HG03045 (cell line): ENCODE results near the gene ZNF366.

Experiments
- ATAC-seq: cut with Tn5 transposase; IDR thresholded peaks from one replicate; pipeline ENCODE4 v1.9.1; 2021; ENCODE audit warnings: mild to moderate bottlenecking, moderate library complexity; ENCODE audit not compliant: unreplicated experiment

The ZNF366 gene

GRCh38 chr5:72498284-72498683 lies 8.9 kb downstream of the ZNF366 start:
- ATAC-seq = no peak

GRCh38 chr5:72497823-72498222 lies 9.4 kb downstream of the ZNF366 start:
- no peak for ATAC-seq

GRCh38 chr5:72495410-72495809 lies 11.8 kb downstream of the ZNF366 start:
- no peak for ATAC-seq

GRCh38 chr5:72494623-72495124 lies 12.5 kb downstream of the ZNF366 start:
- no peak for ATAC-seq

GRCh38 chr5:72489536-72489935 lies 17.7 kb downstream of the ZNF366 start:
- no peak for ATAC-seq

GRCh38 chr5:72488756-72489155 lies 18.5 kb downstream of the ZNF366 start:
- ATAC-seq = no peak

GRCh38 chr5:72487177-72487576 lies 20.0 kb downstream of the ZNF366 start:
- ATAC-seq = no peak

GRCh38 chr5:72486371-72486770 lies 20.8 kb downstream of the ZNF366 start:
- no peak for ATAC-seq

- no peak for ATAC-seq
Measured at GRCh38 chr5:72485430-72485974, 21.7 kb downstream of the ZNF366 start.

- ATAC-seq = no peak
Measured at GRCh38 chr5:72482046-72482445, 25.2 kb downstream of the ZNF366 start.

GRCh38 chr5:72480841-72481240 lies 26.4 kb downstream of the ZNF366 start:
- no peak for ATAC-seq

GRCh38 chr5:72479921-72480320 lies 27.3 kb downstream of the ZNF366 start:
- ATAC-seq = no peak

GRCh38 chr5:72478684-72479083 lies 28.5 kb downstream of the ZNF366 start:
- no peak for ATAC-seq

GRCh38 chr5:72478276-72478675 lies 28.9 kb downstream of the ZNF366 start:
- no peak for ATAC-seq

GRCh38 chr5:72477644-72478043 lies 29.6 kb downstream of the ZNF366 start:
- no peak for ATAC-seq

GRCh38 chr5:72477176-72477575 lies 30.0 kb downstream of the ZNF366 start:
- no peak for ATAC-seq

- no peak for ATAC-seq
Measured at GRCh38 chr5:72476721-72477120, 30.5 kb downstream of the ZNF366 start.

- no peak for ATAC-seq
Measured at GRCh38 chr5:72476275-72476674, 30.9 kb downstream of the ZNF366 start.

GRCh38 chr5:72474516-72474915 lies 32.7 kb downstream of the ZNF366 start:
- ATAC-seq = no peak

GRCh38 chr5:72474046-72474500 lies 33.1 kb downstream of the ZNF366 start:
- no peak for ATAC-seq

GRCh38 chr5:72472666-72473422 lies 34.4 kb downstream of the ZNF366 start:
- no peak for ATAC-seq

GRCh38 chr5:72472031-72472430 lies 35.2 kb downstream of the ZNF366 start:
- ATAC-seq = no peak
